GM19099 (cell line): ENCODE results near the gene PPP1R12C.

Experiments used
- POLR2A ChIP-seq: IDR thresholded peaks from 3 replicates; pipeline ENCODE4 v1.6.1; 2011; ENCODE audit warnings: low read depth; ENCODE audit not compliant: insufficient read length; ENCODE audit errors: extremely low read depth

The PPP1R12C gene

DNA sequence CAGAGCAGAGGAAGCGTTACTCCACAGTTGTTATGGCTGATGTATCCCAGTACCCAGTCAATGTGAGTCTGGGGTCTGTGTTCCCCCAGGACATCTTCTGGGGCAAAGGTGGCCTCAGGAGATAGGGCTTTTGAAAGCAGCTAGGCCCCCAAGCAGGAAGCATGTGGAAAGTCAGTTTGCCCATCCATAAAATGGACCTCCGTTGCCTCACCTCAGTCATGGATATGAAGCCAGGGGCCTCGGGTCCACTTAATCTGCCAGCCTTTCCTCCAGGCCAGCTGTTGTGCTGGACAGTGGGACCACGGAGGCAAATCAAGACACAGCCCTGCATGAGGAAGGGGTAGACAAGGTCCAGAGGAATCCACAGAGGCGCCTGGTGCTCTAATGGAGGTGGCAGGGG lies 38.4 kb downstream of the PPP1R12C start:
- TF ChIP-seq POLR2A = no peak

DNA sequence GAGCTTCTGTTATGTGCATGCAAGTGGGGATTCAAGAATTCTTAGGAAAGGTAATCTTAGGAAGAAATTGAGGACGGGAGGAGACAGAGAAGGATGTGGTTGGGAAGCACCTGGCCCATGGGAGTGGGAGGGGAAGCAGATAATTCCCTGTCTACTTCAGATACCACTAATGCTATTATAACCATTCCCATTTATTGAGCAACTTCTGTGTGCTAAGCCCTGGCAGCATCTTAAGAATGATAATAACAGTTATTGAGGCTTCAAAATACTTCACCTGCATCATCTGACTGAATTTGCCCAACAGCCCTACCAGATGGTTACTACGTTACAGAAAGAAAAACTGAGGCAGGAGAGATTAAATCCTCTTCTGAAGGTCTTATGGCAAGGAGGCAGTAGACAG lies 40.3 kb downstream of the PPP1R12C start:
- no peak for TF ChIP-seq POLR2A

DNA sequence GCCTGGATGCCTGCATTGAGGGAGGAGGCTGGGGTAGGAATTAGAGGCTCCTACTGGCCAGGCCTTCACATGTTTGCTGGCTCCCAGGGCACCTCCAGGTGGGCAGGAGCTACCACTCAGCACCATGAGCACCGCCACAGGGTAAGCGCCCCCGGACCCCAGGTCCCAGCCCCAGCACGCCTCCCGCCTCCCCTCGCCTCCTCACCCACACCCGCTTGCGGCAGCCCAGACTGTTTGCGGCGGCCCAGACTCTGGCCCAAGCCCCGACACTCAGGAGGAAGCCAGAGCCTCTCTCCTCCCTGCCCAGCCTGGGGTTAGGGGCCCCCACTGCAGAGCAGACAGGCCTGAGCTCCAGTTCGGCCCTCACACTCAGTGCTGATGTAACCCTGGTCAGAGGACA lies 41.1 kb downstream of the PPP1R12C start:
- TF ChIP-seq POLR2A = no peak

DNA sequence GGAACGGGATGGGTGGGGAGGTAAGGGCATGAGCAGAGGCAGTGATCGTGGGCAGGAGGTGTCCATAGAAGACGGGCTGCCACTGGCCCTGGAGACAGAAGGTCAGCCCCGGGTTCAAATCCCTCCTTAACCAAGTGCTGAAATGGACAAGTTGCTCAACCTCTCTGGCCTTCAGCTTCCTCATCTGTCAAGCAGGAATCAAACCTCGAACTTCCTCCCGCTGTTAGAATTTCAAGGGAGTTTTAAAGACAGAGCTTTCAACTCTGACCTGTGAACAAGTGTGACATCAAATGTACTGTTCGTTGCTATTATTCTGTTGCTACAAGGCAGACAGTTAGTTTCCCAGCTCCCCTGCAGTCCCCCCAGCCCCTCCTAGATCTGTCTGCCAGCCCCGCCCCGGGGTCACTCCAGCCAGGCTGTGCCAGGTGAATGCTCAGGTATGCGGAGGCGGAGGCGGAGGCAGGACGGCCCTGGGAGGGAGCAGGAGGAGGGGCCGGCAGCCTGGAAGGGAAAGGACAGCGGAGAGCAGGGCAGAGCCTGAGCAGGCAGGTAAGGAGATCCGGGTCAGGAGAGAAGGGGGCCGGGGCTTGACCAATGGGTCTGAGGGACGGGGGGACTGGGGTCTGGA lies 42.0 kb downstream of the PPP1R12C start, which contains the start of gene EPS8L1:
TSS of gene EPS8L1 (plus strand) at position 499 of the 628 bp plus-strand sequence. CDS start 576 bp downstream, outside the sequence.
- TF ChIP-seq POLR2A = no peak

- TF ChIP-seq POLR2A = no peak
Observed at GRCh38 chr19:55071913-55072312, 45.5 kb downstream of the PPP1R12C start.

DNA sequence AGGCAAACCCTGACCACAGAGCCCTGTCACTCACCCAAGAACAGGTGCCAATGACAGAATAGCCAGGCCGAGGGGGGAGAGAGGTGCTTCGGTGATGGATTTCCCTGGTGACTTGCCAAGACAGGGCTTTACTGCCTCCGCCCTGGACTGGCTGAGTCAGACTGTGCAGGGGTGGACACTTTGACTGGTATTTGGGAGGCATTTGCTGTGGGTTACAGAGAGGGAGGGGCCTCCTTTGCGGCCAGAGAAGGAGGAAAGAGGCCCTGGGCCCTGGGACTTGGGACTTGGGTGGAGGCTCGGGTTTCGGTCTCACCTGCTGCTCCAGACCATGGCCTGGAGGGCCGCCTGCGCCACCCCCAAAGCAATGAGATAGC lies 46.3 kb downstream of the PPP1R12C start:
- no peak for TF ChIP-seq POLR2A

DNA sequence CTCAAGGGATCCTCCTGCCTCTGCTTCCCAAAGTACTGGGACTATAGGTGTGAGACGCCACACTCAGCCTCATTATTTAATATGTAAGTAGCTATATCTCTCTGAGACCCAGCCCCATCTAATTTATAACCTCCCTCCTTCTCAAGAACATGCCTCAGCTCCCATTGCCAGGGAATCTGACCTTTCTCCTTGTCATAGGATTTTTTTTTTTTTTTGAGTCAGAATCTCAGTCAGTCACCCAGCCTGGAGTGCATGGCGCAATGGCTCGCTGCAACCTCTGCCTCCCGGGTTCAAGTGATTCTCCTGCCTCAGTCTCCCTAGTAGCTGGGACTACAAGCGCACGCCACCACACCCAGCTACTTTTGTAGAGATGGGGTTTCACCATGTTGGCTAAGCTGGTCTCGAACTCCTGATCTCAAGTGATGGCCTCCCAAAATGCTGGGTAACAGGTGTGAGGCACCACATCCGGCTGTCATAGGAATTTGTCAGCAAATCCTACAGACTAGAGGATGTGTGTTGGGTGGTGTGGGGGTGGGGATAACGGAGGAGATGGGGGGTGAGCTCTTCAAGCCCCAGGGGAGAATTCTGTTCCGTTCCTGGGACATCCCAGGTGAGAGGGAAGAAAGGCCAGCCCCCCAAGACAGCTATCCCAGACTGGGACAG lies 46.8 kb downstream of the PPP1R12C start:
- no peak for TF ChIP-seq POLR2A

GRCh38 chr19:55069865-55070197 lies 47.6 kb downstream of the PPP1R12C start:
- no peak for TF ChIP-seq POLR2A

DNA sequence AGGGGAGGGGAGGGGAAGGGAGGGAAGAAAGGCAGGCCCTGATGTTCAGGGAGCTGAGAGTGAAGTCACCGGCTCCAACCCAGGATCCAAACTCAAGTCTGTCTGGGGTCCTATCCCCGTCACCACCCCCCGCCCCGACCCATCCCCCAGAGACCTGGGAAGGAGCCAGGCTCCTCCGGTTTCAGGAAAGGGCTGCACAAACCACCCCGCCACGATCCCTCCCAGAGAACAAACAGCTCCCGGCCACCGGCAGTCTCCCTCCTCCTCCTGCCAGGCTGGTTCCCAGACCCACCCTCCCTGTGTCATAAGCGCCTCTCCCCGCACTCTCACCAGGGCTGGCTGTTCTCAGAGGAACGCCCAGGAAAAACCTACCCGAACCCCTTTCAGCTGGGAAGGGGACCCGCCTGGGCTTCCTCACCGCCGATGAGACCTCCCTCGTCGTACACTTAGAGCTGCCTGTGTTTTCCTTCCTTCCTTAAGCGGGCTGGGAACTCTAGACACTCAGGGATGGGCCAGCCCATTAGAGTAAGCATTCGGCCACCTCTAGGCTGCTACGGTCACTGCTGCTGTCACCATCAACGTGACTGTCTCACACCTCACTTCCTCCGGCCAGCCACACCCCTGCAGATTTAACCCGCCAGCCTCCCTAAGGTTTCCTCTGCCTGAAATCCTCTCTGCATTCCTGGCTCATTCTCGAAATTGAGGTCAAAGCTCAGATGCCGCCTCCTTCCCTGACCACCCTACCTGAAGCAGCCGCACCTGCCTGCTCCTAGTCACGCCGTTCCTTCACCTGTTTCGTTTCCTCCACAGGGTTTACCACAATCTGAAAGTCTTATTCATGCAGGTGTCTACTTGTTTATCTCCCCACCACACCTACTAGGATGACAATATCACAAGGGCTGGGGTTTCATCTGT lies 48.2 kb downstream of the PPP1R12C start:
- no peak for TF ChIP-seq POLR2A

- no peak for TF ChIP-seq POLR2A
Observed at GRCh38 chr19:55067869-55068268, 49.6 kb downstream of the PPP1R12C start.

DNA sequence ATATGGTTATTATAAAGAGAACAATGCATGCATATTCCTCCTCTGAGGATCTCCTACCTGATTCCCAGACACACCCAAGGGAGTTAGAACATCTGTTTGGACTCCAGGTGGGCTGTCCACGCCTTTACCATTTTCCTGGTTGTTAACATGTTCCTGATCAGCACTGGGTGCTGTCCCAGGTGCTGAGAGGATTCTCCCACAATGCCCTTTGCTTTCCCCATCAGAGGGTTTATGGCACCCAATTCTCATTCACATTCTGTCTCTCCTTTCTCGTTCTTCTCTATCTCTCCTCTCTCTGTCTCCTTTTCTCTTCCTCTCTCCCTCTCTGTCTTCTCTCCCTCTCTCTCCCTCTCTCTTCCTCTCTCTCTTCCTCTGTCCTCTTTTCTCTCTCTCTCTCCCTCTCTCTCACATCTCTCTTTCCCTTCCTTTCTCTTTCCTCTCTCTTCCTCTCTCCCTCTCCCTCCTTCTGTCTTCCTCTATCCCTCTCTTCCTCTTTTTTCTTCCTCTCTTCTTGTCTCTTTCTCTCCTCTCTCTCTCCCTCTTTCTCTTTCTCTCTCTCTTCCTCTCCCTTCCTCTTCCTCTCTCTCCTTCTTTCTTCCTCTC lies 51.2 kb downstream of the PPP1R12C start:
- no peak for TF ChIP-seq POLR2A

DNA sequence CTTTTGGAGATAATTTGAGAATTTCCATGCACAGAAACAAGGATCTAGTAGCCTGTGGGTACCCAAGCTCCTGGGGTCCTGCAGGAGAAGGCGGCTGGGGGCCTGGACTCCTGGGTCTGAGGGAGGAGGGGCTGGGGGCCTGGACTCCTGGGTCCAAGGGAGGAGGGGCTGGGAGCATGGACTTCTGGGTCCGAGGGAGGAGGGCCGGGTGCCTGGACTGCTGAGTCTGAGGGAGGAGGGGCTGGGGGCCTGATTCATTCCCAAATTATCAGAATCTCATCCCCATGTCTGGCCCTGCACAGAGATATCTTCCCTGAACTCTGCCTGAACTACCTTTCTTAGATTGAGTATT lies 54.0 kb downstream of the PPP1R12C start:
- TF ChIP-seq POLR2A = no peak

GRCh38 chr19:55062735-55063491 lies 54.5 kb downstream of the PPP1R12C start, which contains the start of gene RDH13:
TSS of gene RDH13 (minus strand) at chr19:55063148. CDS start at chr19:55063032, 116 bp downstream.
- peak; percentile 63 for TF ChIP-seq POLR2A

GRCh38 chr19:55058781-55059610 lies 58.4 kb downstream of the PPP1R12C start:
- TF ChIP-seq POLR2A = no peak
